K562 (cell line): ENCODE measurements around the gene TRAF1.

ENCODE experiments used
- ELK1 ChIP-seq: sonication (generic); formaldehyde crosslinking; IDR thresholded peaks from 2 replicates; pipeline ENCODE4 v1.8.1; 2022; ENCODE audit warnings: missing genetic modification reagents
- EP300 ChIP-seq: IDR thresholded peaks from 2 replicates; pipeline ENCODE4 v1.6.1; 2012; ENCODE audit warnings: low read length, improper control_type of control experiment
- RAD51 ChIP-seq: fragments of 450-650 bp; IDR thresholded peaks from 2 replicates; pipeline ENCODE4 v1.7.1; 2016; ENCODE audit warnings: low read depth, mild to moderate bottlenecking, borderline replicate concordance
- THRA ChIP-seq: fragments of 450-650 bp; IDR thresholded peaks from 2 replicates; pipeline ENCODE4 v1.6.1; 2017; ENCODE audit warnings: mild to moderate bottlenecking, moderate library complexity
- ZNF184 ChIP-seq: sonication (generic); formaldehyde crosslinking; IDR thresholded peaks from 2 replicates; pipeline ENCODE4 v1.5.0; 2020; ENCODE audit warnings: missing genetic modification reagents

GRCh38 chr9:120938851-120939250 is 12.3 kb upstream of the TRAF1 start:
- no peak for TF ChIP-seq RAD51
- TF ChIP-seq EP300: no peak
- TF ChIP-seq ZNF184: no peak
- TF ChIP-seq THRA: no peak
- no peak for TF ChIP-seq ELK1 (CRISPR knock-in tag)
